ENCODE results near the gene WNT6. TPM values are rescaled to one million over a fixed set of nuclear protein-coding genes. Genes with fewer than 3 reads are reported as not detected.

Gene WNT6
- total and polyA plus RNA-seq, 4 donors = 0.08 to 0.20 TPM; not detected in 2

DNA sequence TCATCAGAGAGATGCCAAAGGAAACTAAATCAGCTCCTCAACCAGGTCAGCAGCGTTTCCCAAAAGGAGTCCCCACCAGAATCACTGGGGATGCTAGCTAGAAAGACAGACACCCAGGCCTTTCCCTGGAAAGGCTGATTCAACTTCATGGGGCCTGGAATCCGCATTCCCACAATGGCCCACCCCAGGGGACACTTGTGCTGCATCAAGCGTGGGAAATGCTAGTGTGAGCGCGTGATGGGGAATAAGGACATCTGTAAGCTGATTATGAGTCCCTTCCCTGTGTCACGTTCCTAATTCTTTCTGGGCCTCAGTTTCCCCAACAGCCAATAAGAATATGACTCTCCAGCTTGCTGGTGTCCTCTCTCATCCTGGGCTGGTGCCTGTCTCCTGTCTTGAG lies 18.9 kb downstream of the WNT6 start:
- no peaks in the 10 kb centered on the region for H3K36me3 ChIP-seq (ENCODE audit: control insufficient read depth in 4 of 4, insufficient read depth in 3 of 4, low read depth in 1 of 4, low read length in 3 of 4)
- H3K27me3 ChIP-seq (ENCODE audit: control insufficient read depth in 4 of 4, insufficient read depth in 4 of 4, low read length in 3 of 4) = peaks cover 8 to 41% (median 15%) of the 10 kb centered on the region in 4 donors
- no peak overlapping the region for H3K4me3 ChIP-seq (ENCODE audit: low read depth in 1 of 3, low read length in 3 of 3)
- H3K9ac ChIP-seq (ENCODE audit: low read depth in 1 of 2, low read length in 2 of 2) = no peak overlapping the region
- no peak for DNase-seq (ENCODE audit: low spot score)
- 40% methylated on average over 6 of the region's 6 CpGs for WGBS
- H3K27ac ChIP-seq (ENCODE audit: low read depth in 1 of 2, low read length in 2 of 2) = no peak overlapping the region
- H3K4me1 ChIP-seq (ENCODE audit: control insufficient read depth in 4 of 4, insufficient read depth in 4 of 4, low read length in 3 of 4) = peaks cover 0 to 11% (median 7%) of the 10 kb centered on the region in 4 donors
- no peak for TF ChIP-seq TAF1 (conservative IDR thresholded peaks at IDR 0.05)
- TF ChIP-seq, protein P1, sequence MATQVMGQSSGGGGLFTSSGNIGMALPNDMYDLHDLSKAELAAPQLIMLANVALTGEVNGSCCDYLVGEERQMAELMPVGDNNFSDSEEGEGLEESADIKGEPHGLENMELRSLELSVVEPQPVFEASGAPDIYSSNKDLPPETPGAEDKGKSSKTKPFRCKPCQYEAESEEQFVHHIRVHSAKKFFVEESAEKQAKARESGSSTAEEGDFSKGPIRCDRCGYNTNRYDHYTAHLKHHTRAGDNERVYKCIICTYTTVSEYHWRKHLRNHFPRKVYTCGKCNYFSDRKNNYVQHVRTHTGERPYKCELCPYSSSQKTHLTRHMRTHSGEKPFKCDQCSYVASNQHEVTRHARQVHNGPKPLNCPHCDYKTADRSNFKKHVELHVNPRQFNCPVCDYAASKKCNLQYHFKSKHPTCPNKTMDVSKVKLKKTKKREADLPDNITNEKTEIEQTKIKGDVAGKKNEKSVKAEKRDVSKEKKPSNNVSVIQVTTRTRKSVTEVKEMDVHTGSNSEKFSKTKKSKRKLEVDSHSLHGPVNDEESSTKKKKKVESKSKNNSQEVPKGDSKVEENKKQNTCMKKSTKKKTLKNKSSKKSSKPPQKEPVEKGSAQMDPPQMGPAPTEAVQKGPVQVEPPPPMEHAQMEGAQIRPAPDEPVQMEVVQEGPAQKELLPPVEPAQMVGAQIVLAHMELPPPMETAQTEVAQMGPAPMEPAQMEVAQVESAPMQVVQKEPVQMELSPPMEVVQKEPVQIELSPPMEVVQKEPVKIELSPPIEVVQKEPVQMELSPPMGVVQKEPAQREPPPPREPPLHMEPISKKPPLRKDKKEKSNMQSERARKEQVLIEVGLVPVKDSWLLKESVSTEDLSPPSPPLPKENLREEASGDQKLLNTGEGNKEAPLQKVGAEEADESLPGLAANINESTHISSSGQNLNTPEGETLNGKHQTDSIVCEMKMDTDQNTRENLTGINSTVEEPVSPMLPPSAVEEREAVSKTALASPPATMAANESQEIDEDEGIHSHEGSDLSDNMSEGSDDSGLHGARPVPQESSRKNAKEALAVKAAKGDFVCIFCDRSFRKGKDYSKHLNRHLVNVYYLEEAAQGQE (IDR thresholded peaks at IDR 0.05) = no peak
- TF ChIP-seq FOXA1 (IDR thresholded peaks at IDR 0.05) = no peak
- TF ChIP-seq, protein P2, sequence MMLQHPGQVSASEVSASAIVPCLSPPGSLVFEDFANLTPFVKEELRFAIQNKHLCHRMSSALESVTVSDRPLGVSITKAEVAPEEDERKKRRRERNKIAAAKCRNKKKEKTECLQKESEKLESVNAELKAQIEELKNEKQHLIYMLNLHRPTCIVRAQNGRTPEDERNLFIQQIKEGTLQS (IDR thresholded peaks at IDR 0.05) = no peak
- no peak for TF ChIP-seq FOXA2 (IDR thresholded peaks at IDR 0.05)
- TF ChIP-seq HNF4A (conservative IDR thresholded peaks at IDR 0.05) = no peak
- no peak for TF ChIP-seq JUND (IDR thresholded peaks at IDR 0.05)
- TF ChIP-seq, protein P3, sequence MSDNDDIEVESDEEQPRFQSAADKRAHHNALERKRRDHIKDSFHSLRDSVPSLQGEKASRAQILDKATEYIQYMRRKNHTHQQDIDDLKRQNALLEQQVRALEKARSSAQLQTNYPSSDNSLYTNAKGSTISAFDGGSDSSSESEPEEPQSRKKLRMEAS (IDR thresholded peaks at IDR 0.05) = no peak
- no peak for TF ChIP-seq GABPA (IDR thresholded peaks at IDR 0.05 in 1 of 2, conservative IDR thresholded peaks at IDR 0.05 in 1 of 2)
- TF ChIP-seq ZBTB33 (IDR thresholded peaks at IDR 0.05) = no peak
- TF ChIP-seq EGR1 (IDR thresholded peaks at IDR 0.05; ENCODE audit: low read depth in 2 of 2) = no peak
- TF ChIP-seq HNF4G (IDR thresholded peaks at IDR 0.05) = no peak
- TF ChIP-seq YY1 (IDR thresholded peaks at IDR 0.05) = no peak
- TF ChIP-seq CTCF (IDR thresholded peaks at IDR 0.05; ENCODE audit: low read depth, low read length, missing input control) = no peak
- no peak for TF ChIP-seq RXRA (IDR thresholded peaks at IDR 0.05)
- TF ChIP-seq NR2F2 (IDR thresholded peaks at IDR 0.05) = no peak
- TF ChIP-seq SP1 (IDR thresholded peaks at IDR 0.05) = no peak
- no peak for TF ChIP-seq RAD21 (IDR thresholded peaks at IDR 0.05)
- H3K9me3 ChIP-seq (ENCODE audit: control insufficient read depth in 4 of 4, low read length in 3 of 4) = no peaks in the 10 kb centered on the region
